ENCODE measurements around the gene WWP2.

GRCh38 chr16:69893106-69893505, 131.0 kb downstream of the WWP2 start:
- TF ChIP-seq CTCF (IDR thresholded peaks at IDR 0.05) (no peak), POLR2AphosphoS5 (IDR thresholded peaks at IDR 0.05; ENCODE audit: low read depth, low read length) (no peak), REST (IDR thresholded peaks at IDR 0.05; ENCODE audit: insufficient read depth in 1 of 2, low read depth in 2 of 2, low read length in 1 of 2) (no peak), SIN3A (IDR thresholded peaks at IDR 0.05; ENCODE audit: borderline replicate concordance, insufficient read depth, low read depth, low read length) (no peak), TCF7L2 (IDR thresholded peaks at IDR 0.05; ENCODE audit: low read depth, low read length) (no peak)
